ENCODE data around the gene KLHL25.

KLHL25 gene

GRCh38 chr15:85710340-85710842, 84.3 kb downstream of the KLHL25 start:
- no peak for DNase-seq (ENCODE audit: low spot score)

All from germinal center (tissue), 1 donor.